HEK293 (cell line): ENCODE data around the gene TPRG1.

Experiments used
- CTCF ChIA-PET: fragments of 350-600 bp; formaldehyde crosslinking; extraction: SDS; loops from one replicate; lab custom pipeline; 2021; ENCODE audit warnings: antibody characterized with exemption; lab: Yijun Ruan, JAX
- POLR2A ChIA-PET: fragments of 300-600 bp; formaldehyde crosslinking; extraction: SDS; loops from one replicate; lab custom pipeline; 2020; ENCODE audit warnings: antibody characterized with exemption, inconsistent platforms; lab: Yijun Ruan, JAX
- H3K27ac ChIP-seq: fragments of 200-500 bp; sonication (Bioruptor generic); 2 replicates; pipeline ENCODE4 v1.5.1; 2014; ENCODE audit warnings: low read depth, low read length, control low read depth, inconsistent platforms; ENCODE audit errors: extremely low read depth
- H3K36me3 ChIP-seq, 2 experiments: fragments of 200-500 bp in 1 of 2; sonication (Bioruptor generic) in 1 of 2; 1 replicate in 1 of 2; 2 replicates in 1 of 2; pipeline ENCODE4 v1.5.1; 2014 to 2017; ENCODE audit warnings: inconsistent platforms in 2 of 2, low read length in 2 of 2; ENCODE audit not compliant: control insufficient read depth in 2 of 2, insufficient read depth in 1 of 2
- H3K4me1 ChIP-seq: fragments of 200-500 bp; sonication (Bioruptor generic); 2 replicates; pipeline ENCODE4 v1.5.1; 2014; ENCODE audit warnings: mild to moderate bottlenecking, low read length, inconsistent platforms; ENCODE audit not compliant: control insufficient read depth, insufficient read depth
- H3K4me3 ChIP-seq: 2 replicates; pipeline ENCODE4 v1.5.1; 2011; ENCODE audit warnings: low read depth, mild to moderate bottlenecking, control low read depth, low read length, moderate library complexity
- H3K9me3 ChIP-seq: fragments of 200-500 bp; sonication (Bioruptor generic); 2 replicates; pipeline ENCODE4 v1.5.1; 2014; ENCODE audit warnings: low read depth, low read length, inconsistent platforms; ENCODE audit not compliant: control insufficient read depth, insufficient read depth
- SETDB1 ChIP-seq: IDR thresholded peaks from one replicate; pipeline ENCODE4 v1.6.1; 2017; ENCODE audit warnings: mild to moderate bottlenecking, low read length, moderate library complexity, mixed read lengths; ENCODE audit not compliant: insufficient read length
- TCF7L2 ChIP-seq: IDR thresholded peaks from 2 replicates; pipeline ENCODE4 v1.6.1; 2011; ENCODE audit warnings: low read depth, mild to moderate bottlenecking, inconsistent platforms, low read length, moderate library complexity, borderline replicate concordance
- YY1 ChIP-seq: fragments of 450-650 bp; formaldehyde crosslinking; IDR thresholded peaks from 2 replicates; pipeline ENCODE4 v1.5.1; 2018; ENCODE audit warnings: missing biosample characterization, missing genetic modification characterization
- ZFP3 ChIP-seq: fragments of 450-650 bp; formaldehyde crosslinking; IDR thresholded peaks from 2 replicates; pipeline ENCODE4 v1.5.1; 2016; ENCODE audit warnings: low read depth, missing biosample characterization, missing genetic modification characterization
- ZFP69B ChIP-seq: fragments of 450-650 bp; formaldehyde crosslinking; IDR thresholded peaks from 2 replicates; pipeline ENCODE4 v1.5.1; 2016; ENCODE audit warnings: missing biosample characterization, missing genetic modification characterization
- ZNF10 ChIP-seq: fragments of 450-650 bp; formaldehyde crosslinking; IDR thresholded peaks from 2 replicates; pipeline ENCODE4 v1.5.1; 2017; ENCODE audit warnings: missing biosample characterization, missing genetic modification characterization
- ZNF23 ChIP-seq: fragments of 450-650 bp; formaldehyde crosslinking; IDR thresholded peaks from 2 replicates; pipeline ENCODE4 v1.5.1; 2016; ENCODE audit warnings: missing biosample characterization, missing genetic modification characterization, borderline replicate concordance
- ZNF391 ChIP-seq: fragments of 450-650 bp; formaldehyde crosslinking; IDR thresholded peaks from 2 replicates; pipeline ENCODE4 v1.5.1; 2016; ENCODE audit warnings: low read depth, missing biosample characterization, missing genetic modification characterization, borderline replicate concordance
- ZNF548 ChIP-seq: fragments of 450-650 bp; formaldehyde crosslinking; IDR thresholded peaks from 2 replicates; pipeline ENCODE4 v1.5.1; 2016; ENCODE audit warnings: missing biosample characterization, missing genetic modification characterization
- ZNF654 ChIP-seq: fragments of 450-650 bp; formaldehyde crosslinking; IDR thresholded peaks from 2 replicates; pipeline ENCODE4 v1.5.1; 2016; ENCODE audit warnings: low read depth, missing biosample characterization, missing genetic modification characterization
- ZNF660 ChIP-seq: fragments of 450-650 bp; IDR thresholded peaks from 2 replicates; pipeline ENCODE4 v1.5.1; 2018; ENCODE audit warnings: missing biosample characterization, mild to moderate bottlenecking, missing genetic modification characterization
- ZNF776 ChIP-seq: fragments of 450-650 bp; formaldehyde crosslinking; IDR thresholded peaks from 2 replicates; pipeline ENCODE4 v1.5.0; 2017; ENCODE audit warnings: missing biosample characterization, missing genetic modification characterization, borderline replicate concordance
- TF ChIP-seq, protein P1 (sequence below): fragments of 450-650 bp; formaldehyde crosslinking; IDR thresholded peaks from 2 replicates; pipeline ENCODE4 v1.5.1; 2017; ENCODE audit warnings: missing biosample characterization, missing genetic modification characterization
- TF ChIP-seq, protein P2 (sequence below): fragments of 450-650 bp; formaldehyde crosslinking; optimal IDR thresholded peaks from 2 replicates; pipeline ENCODE3; 2016; ENCODE audit warnings: missing biosample characterization, mild to moderate bottlenecking, missing genetic modification characterization
- TF ChIP-seq, protein P3 (sequence below): sonication (generic); formaldehyde crosslinking; IDR thresholded peaks from 2 replicates; pipeline ENCODE4 v1.8.1; 2022; ENCODE audit warnings: mild to moderate bottlenecking, moderate library complexity, missing genetic modification reagents
- TF ChIP-seq, protein P4 (sequence below): fragments of 450-650 bp; formaldehyde crosslinking; IDR thresholded peaks from 2 replicates; pipeline ENCODE4 v1.5.1; 2016; ENCODE audit warnings: missing biosample characterization, missing genetic modification characterization
- TF ChIP-seq, protein P5 (sequence below): fragments of 450-650 bp; formaldehyde crosslinking; IDR thresholded peaks from 2 replicates; pipeline ENCODE4 v1.5.1; 2016; ENCODE audit warnings: missing biosample characterization, missing genetic modification characterization
- TF ChIP-seq, protein P6 (sequence below): fragments of 450-650 bp; formaldehyde crosslinking; IDR thresholded peaks from 2 replicates; pipeline ENCODE4 v1.5.1; 2016; ENCODE audit warnings: missing biosample characterization, missing genetic modification characterization

TPRG1 gene

DNA sequence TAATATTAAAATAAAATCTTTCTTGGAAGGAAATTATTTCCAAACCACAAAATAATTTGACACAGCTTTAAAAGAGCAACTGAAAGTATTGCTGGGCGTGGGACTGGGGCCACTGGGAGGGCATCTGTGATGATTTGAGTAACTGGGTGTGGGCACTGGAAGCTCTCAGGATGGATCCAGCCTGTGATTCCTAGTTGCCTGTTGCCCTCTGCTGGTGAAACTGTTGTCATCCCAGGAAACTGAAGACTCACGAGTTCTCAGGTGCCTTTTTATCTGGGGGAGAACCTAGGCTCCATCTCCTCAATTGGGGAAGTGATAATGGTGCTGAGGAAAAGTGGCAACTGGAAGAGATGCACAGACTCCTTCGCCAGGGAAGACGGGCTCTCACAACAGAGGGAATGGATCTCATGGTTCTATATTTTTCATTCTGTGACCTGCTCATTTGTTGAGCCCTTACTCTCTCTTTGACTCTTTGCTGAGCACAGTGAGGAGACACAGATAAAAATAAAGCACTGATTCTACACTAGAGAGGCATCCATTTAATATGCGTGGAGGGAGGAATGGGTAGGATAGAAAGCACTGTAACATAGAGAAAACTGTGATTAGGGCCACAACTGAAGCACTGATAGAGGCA lies 61.6 kb downstream of the TPRG1 start:
- Histone ChIP-seq H3K27ac (no peak overlapping the region), H3K36me3 (no peaks in the 10 kb centered on the region)
- POLR2A ChIA-PET = interaction anchor here (0.7 kb wide), 1 partner anchor 85 kb away, joined by 3 read pairs; no protein-coding TSS in a partner anchor
- TF ChIP-seq ZNF654 (tag by site-specific recombination) (peak; percentile 77), ZNF660 (tag by site-specific recombination) (0 out of 2 replicates have a peak, but pooled peaks have one; percentile 33), SETDB1 (no peak), TCF7L2 (no peak), ZFP69B (tag by site-specific recombination) (no peak), ZFP3 (tag by site-specific recombination) (no peak), ZNF548 (tag by site-specific recombination) (no peak), ZNF23 (no peak), ZNF391 (no peak), YY1 (no peak), ZNF10 (tag by site-specific recombination) (no peak), ZNF776 (no peak)
- TF ChIP-seq, protein P1, sequence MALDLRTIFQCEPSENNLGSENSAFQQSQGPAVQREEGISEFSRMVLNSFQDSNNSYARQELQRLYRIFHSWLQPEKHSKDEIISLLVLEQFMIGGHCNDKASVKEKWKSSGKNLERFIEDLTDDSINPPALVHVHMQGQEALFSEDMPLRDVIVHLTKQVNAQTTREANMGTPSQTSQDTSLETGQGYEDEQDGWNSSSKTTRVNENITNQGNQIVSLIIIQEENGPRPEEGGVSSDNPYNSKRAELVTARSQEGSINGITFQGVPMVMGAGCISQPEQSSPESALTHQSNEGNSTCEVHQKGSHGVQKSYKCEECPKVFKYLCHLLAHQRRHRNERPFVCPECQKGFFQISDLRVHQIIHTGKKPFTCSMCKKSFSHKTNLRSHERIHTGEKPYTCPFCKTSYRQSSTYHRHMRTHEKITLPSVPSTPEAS (tag by site-specific recombination) = peak; percentile 42; the same call in 1 of the 2 replicates
- TF ChIP-seq, protein P2, sequence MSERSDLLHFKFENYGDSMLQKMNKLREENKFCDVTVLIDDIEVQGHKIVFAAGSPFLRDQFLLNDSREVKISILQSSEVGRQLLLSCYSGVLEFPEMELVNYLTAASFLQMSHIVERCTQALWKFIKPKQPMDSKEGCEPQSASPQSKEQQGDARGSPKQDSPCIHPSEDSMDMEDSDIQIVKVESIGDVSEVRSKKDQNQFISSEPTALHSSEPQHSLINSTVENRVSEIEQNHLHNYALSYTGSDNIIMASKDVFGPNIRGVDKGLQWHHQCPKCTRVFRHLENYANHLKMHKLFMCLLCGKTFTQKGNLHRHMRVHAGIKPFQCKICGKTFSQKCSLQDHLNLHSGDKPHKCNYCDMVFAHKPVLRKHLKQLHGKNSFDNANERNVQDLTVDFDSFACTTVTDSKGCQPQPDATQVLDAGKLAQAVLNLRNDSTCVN (tag by site-specific recombination) = no peak
- TF ChIP-seq, protein P3, sequence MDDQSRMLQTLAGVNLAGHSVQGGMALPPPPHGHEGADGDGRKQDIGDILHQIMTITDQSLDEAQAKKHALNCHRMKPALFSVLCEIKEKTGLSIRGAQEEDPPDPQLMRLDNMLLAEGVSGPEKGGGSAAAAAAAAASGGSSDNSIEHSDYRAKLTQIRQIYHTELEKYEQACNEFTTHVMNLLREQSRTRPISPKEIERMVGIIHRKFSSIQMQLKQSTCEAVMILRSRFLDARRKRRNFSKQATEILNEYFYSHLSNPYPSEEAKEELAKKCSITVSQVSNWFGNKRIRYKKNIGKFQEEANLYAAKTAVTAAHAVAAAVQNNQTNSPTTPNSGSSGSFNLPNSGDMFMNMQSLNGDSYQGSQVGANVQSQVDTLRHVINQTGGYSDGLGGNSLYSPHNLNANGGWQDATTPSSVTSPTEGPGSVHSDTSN (CRISPR knock-in tag) = no peak
- TF ChIP-seq, protein P4, sequence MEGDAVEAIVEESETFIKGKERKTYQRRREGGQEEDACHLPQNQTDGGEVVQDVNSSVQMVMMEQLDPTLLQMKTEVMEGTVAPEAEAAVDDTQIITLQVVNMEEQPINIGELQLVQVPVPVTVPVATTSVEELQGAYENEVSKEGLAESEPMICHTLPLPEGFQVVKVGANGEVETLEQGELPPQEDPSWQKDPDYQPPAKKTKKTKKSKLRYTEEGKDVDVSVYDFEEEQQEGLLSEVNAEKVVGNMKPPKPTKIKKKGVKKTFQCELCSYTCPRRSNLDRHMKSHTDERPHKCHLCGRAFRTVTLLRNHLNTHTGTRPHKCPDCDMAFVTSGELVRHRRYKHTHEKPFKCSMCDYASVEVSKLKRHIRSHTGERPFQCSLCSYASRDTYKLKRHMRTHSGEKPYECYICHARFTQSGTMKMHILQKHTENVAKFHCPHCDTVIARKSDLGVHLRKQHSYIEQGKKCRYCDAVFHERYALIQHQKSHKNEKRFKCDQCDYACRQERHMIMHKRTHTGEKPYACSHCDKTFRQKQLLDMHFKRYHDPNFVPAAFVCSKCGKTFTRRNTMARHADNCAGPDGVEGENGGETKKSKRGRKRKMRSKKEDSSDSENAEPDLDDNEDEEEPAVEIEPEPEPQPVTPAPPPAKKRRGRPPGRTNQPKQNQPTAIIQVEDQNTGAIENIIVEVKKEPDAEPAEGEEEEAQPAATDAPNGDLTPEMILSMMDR (tag by site-specific recombination) = peak; percentile 49; the same call in 1 of the 2 replicates
- TF ChIP-seq, protein P5, sequence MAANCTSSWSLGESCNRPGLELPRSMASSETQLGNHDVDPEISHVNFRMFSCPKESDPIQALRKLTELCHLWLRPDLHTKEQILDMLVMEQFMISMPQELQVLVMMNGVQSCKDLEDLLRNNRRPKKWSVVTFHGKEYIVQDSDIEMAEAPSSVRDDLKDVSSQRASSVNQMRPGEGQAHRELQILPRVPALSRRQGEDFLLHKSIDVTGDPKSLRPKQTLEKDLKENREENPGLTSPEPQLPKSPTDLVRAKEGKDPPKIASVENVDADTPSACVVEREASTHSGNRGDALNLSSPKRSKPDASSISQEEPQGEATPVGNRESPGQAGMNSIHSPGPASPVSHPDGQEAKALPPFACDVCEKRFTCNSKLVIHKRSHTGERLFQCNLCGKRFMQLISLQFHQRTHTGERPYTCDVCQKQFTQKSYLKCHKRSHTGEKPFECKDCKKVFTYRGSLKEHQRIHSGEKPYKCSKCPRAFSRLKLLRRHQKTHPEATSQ (tag by site-specific recombination) = no peak
- TF ChIP-seq, protein P6, sequence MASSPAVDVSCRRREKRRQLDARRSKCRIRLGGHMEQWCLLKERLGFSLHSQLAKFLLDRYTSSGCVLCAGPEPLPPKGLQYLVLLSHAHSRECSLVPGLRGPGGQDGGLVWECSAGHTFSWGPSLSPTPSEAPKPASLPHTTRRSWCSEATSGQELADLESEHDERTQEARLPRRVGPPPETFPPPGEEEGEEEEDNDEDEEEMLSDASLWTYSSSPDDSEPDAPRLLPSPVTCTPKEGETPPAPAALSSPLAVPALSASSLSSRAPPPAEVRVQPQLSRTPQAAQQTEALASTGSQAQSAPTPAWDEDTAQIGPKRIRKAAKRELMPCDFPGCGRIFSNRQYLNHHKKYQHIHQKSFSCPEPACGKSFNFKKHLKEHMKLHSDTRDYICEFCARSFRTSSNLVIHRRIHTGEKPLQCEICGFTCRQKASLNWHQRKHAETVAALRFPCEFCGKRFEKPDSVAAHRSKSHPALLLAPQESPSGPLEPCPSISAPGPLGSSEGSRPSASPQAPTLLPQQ (tag by site-specific recombination) = no peak
- TF ChIP-seq, all 188 proteins: peak for 4
- no peaks in the 10 kb centered on the region for H3K9me3 ChIP-seq
- H3K4me3 ChIP-seq = no peak overlapping the region
- H3K4me1 ChIP-seq = no peaks in the 10 kb centered on the region
- CTCF ChIA-PET = interaction anchor here (0.6 to 1.7 kb wide), 13 partner anchors 15 to 1493 kb away, joined by 3 to 13 read pairs (median 4); no protein-coding TSS in a partner anchor
